ENCODE data around the gene BASP1. TPM values are rescaled to one million over a fixed set of nuclear protein-coding genes. Genes with fewer than 3 reads are reported as not detected.
A peak's percentile ranks its signal among the peaks of the same experiment; 100 is the strongest.

The BASP1 gene
- total and polyA plus RNA-seq, 10 of the 15 experiments (the other 5 are each of a cell fraction or from before 2014, with no cell fraction given) = 27.3 to 190 (median 102) TPM

DNA sequence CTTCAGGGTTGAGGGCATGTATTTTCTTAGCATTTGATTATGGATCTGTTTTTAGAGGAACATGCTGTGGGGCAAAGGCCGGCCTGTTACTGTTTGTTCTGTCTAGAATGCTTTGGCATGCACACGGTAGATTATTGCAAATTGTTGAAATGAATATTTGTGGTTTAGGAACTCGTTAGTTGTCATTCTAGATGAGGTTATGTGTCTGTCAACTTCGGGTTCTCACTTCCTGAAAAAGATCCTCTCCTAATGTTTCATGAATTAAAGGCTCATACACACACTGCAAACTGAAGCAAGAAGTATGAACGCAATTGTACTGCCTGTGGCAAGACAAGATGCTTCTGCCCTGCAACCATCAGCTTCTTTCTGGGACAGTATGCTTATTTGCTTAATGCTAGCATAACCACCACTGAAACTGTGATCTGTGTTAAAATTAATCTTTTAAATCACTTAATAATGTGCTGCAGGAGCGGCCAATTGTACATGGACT is 99.6 kb downstream of the BASP1 start (continued):
- TF ChIP-seq, protein P1, sequence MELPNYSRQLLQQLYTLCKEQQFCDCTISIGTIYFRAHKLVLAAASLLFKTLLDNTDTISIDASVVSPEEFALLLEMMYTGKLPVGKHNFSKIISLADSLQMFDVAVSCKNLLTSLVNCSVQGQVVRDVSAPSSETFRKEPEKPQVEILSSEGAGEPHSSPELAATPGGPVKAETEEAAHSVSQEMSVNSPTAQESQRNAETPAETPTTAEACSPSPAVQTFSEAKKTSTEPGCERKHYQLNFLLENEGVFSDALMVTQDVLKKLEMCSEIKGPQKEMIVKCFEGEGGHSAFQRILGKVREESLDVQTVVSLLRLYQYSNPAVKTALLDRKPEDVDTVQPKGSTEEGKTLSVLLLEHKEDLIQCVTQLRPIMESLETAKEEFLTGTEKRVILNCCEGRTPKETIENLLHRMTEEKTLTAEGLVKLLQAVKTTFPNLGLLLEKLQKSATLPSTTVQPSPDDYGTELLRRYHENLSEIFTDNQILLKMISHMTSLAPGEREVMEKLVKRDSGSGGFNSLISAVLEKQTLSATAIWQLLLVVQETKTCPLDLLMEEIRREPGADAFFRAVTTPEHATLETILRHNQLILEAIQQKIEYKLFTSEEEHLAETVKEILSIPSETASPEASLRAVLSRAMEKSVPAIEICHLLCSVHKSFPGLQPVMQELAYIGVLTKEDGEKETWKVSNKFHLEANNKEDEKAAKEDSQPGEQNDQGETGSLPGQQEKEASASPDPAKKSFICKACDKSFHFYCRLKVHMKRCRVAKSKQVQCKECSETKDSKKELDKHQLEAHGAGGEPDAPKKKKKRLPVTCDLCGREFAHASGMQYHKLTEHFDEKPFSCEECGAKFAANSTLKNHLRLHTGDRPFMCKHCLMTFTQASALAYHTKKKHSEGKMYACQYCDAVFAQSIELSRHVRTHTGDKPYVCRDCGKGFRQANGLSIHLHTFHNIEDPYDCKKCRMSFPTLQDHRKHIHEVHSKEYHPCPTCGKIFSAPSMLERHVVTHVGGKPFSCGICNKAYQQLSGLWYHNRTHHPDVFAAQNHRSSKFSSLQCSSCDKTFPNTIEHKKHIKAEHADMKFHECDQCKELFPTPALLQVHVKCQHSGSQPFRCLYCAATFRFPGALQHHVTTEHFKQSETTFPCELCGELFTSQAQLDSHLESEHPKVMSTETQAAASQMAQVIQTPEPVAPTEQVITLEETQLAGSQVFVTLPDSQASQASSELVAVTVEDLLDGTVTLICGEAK (IDR thresholded peaks at IDR 0.05; ENCODE audit: borderline replicate concordance) = no peak
- TF ChIP-seq, protein P2, sequence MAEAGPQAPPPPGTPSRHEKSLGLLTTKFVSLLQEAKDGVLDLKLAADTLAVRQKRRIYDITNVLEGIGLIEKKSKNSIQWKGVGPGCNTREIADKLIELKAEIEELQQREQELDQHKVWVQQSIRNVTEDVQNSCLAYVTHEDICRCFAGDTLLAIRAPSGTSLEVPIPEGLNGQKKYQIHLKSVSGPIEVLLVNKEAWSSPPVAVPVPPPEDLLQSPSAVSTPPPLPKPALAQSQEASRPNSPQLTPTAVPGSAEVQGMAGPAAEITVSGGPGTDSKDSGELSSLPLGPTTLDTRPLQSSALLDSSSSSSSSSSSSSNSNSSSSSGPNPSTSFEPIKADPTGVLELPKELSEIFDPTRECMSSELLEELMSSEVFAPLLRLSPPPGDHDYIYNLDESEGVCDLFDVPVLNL (IDR thresholded peaks at IDR 0.05; ENCODE audit: low read depth, low read length) = no peak
- TF ChIP-seq, protein P3, sequence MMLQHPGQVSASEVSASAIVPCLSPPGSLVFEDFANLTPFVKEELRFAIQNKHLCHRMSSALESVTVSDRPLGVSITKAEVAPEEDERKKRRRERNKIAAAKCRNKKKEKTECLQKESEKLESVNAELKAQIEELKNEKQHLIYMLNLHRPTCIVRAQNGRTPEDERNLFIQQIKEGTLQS (IDR thresholded peaks at IDR 0.05; ENCODE audit: borderline replicate concordance, extremely low read depth, low read depth, low read length) = no peak
- TF ChIP-seq ETV6 (conservative IDR thresholded peaks at IDR 0.05 in 1 of 2, IDR thresholded peaks at IDR 0.05 in 1 of 2; ENCODE audit: borderline replicate concordance in 1 of 2, low read depth in 1 of 2) (peak in 1 of 2 experiments; percentile 90; a peak in 2 of 4 replicates), RAD51 (IDR thresholded peaks at IDR 0.05) (no peak), SPI1 (IDR thresholded peaks at IDR 0.05; ENCODE audit: borderline replicate concordance, insufficient read depth, low read depth, low read length) (peak; percentile 98), BMI1 (IDR thresholded peaks at IDR 0.05; ENCODE audit: borderline replicate concordance) (peak; percentile 78), NFYB (IDR thresholded peaks at IDR 0.05; ENCODE audit: insufficient read depth, low read depth, low read length) (no peak), MTA2 (IDR thresholded peaks at IDR 0.05; ENCODE audit: low read depth) (peak; percentile 97), RAD21 (IDR thresholded peaks at IDR 0.05; ENCODE audit: insufficient read depth, low read depth, low read length) (no peak), MYB (IDR thresholded peaks at IDR 0.05; ENCODE audit: borderline replicate concordance, low read depth, low read length) (peak; percentile 87; the same call in 1 of the 2 replicates), JUNB (IDR thresholded peaks at IDR 0.05) (peak; percentile 95), HDAC2 (IDR thresholded peaks at IDR 0.05) (no peak), MYC (IDR thresholded peaks at IDR 0.05; ENCODE audit: insufficient read depth, insufficient read length, insufficient replicate concordance, low read length, severe bottlenecking) (no peak), CHD4 (IDR thresholded peaks at IDR 0.05) (no peak), ZNF622 (IDR thresholded peaks at IDR 0.05) (no peak), REST (IDR thresholded peaks at IDR 0.05; ENCODE audit: low read depth, low read length) (0 out of 2 replicates have a peak, but pooled peaks have one; percentile 21), RCOR1 (conservative IDR thresholded peaks at IDR 0.05; ENCODE audit: low read depth, low read length) (no peak), RFX5 (IDR thresholded peaks at IDR 0.05; ENCODE audit: low read depth, low read length) (no peak), GABPA (IDR thresholded peaks at IDR 0.05; ENCODE audit: low read depth) (peak; percentile 53; the same call in 1 of the 2 replicates)
